ENCODE measurements around the gene SCFD2. TPM values are rescaled to one million over a fixed set of nuclear protein-coding genes. Genes with fewer than 3 reads are reported as not detected.
"Not testable (repeated sequence)": the region's sequence is repeated elsewhere in the genome, so short reads cannot be mapped to it uniquely, and the experiment has no call there.

Gene SCFD2
- total RNA-seq (10 to 100 TPM; 10.7 to 16.6 (median 12.2) TPM), polyA plus RNA-seq (1 to 10 TPM; 3.7 to 7.3 (median 4.8) TPM)

- DNase-seq: peak; percentile 98
- Histone ChIP-seq H3K4me3 (peak within 1 kb of the TSS; percentile 59 to 94 (median 84)), H3K27ac (peak within 1 kb of the TSS; percentile 58 to 74 (median 62)), H3K36me3 (no peaks in the 10 kb centered on the region), H3K4me1 (peaks cover 0 to 37% (median 22%) of the 10 kb centered on the region in 4 donors), H3K27me3 (peaks cover 0 to 13% (median 3%) of the 10 kb centered on the region in 3 donors), H3K9me3 (no peaks in the 10 kb centered on the region)
- intact Hi-C loops (cut with DNase I): loop anchor here (1.0 to 10.0 kb wide), 2 partner anchors 12 to 699 kb away; partner anchors contain the start of genes CHIC2 and FIP1L1
- 0% methylated on average over 51 of the region's 51 CpGs for WGBS, 2 donors
- TF ChIP-seq POLR2AphosphoS5 (IDR thresholded peaks at IDR 0.05) (peak in 3 of 4 donors; percentile 52 to 81 (median 58)), POLR2A (IDR thresholded peaks at IDR 0.05) (no peak)
Measured at GRCh38 chr4:53365486-53366300, at the start of gene SCFD2. SCFD2 (minus strand) TSS chr4:53366061.

GRCh38 chr4:53409479-53409878 lies 43.6 kb upstream of the SCFD2 start:
- 95% methylated on average over 11 of the region's 11 CpGs for WGBS, 2 donors
- H3K36me3 ChIP-seq; H3K27me3 ChIP-seq; DNase-seq; H3K9me3 ChIP-seq; H3K4me3 ChIP-seq; intact Hi-C loops (cut with DNase I); H3K27ac ChIP-seq; H3K4me1 ChIP-seq: not testable (repeated sequence)

DNA sequence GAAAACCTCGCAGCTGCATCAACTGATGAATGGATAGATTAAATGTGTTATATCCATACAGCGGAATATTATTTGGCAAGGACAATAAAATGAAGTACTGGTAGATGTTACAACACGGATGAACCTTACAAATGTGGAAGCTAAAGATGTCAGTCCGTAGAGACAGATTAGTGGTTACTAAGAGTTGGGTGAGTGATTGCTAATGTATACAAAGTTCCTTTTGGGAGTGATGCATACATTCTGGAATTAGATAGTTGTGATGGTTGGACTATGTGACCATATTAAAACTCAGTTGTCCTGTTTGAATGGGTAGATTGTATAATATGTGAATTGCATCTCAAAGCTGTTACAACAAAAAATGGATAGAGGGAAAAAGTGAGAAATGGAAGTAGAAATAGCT lies 14.4 kb upstream of the SCFD2 start:
- Histone ChIP-seq H3K27ac (no peak overlapping the region), H3K4me1 (peaks cover 0 to 26% (median 16%) of the 10 kb centered on the region in 4 donors), H3K36me3 (peaks cover 0 to 33% (median 4%) of the 10 kb centered on the region in 4 donors), H3K27me3 (no peaks in the 10 kb centered on the region), H3K4me3 (no peak overlapping the region), H3K9me3 (no peaks in the 10 kb centered on the region)
- intact Hi-C loops (cut with DNase I): no loop called here
- WGBS, 2 donors: 91 to 94% methylated on average over 4 of the region's 4 CpGs
- DNase-seq: no peak
- TF ChIP-seq POLR2A (IDR thresholded peaks at IDR 0.05): no peak
- no peak for TF ChIP-seq EP300 (IDR thresholded peaks at IDR 0.05)
- TF ChIP-seq, protein P1, sequence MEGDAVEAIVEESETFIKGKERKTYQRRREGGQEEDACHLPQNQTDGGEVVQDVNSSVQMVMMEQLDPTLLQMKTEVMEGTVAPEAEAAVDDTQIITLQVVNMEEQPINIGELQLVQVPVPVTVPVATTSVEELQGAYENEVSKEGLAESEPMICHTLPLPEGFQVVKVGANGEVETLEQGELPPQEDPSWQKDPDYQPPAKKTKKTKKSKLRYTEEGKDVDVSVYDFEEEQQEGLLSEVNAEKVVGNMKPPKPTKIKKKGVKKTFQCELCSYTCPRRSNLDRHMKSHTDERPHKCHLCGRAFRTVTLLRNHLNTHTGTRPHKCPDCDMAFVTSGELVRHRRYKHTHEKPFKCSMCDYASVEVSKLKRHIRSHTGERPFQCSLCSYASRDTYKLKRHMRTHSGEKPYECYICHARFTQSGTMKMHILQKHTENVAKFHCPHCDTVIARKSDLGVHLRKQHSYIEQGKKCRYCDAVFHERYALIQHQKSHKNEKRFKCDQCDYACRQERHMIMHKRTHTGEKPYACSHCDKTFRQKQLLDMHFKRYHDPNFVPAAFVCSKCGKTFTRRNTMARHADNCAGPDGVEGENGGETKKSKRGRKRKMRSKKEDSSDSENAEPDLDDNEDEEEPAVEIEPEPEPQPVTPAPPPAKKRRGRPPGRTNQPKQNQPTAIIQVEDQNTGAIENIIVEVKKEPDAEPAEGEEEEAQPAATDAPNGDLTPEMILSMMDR (IDR thresholded peaks at IDR 0.05): no peak

GRCh38 chr4:53378171-53378482 lies 12.3 kb upstream of the SCFD2 start:
- peak overlapping the region; percentile 84 to 90 (median 88) for H3K27ac ChIP-seq
- DNase-seq: no peak
- no peaks in the 10 kb centered on the region for H3K9me3 ChIP-seq
- H3K4me1 ChIP-seq: peaks cover 0 to 26% (median 16%) of the 10 kb centered on the region in 4 donors
- peaks cover 0 to 12% (median 0%) of the 10 kb centered on the region in 4 donors for H3K36me3 ChIP-seq
- no peak for TF ChIP-seq POLR2A (IDR thresholded peaks at IDR 0.05)
- no peak for TF ChIP-seq POLR2AphosphoS5 (IDR thresholded peaks at IDR 0.05)
- TF ChIP-seq EP300 (IDR thresholded peaks at IDR 0.05): no peak
- TF ChIP-seq, protein P1 (IDR thresholded peaks at IDR 0.05): no peak
- H3K27me3 ChIP-seq: no peaks in the 10 kb centered on the region
- peak overlapping the region; percentile 81 to 94 (median 88) for H3K4me3 ChIP-seq
- intact Hi-C loops (cut with DNase I): loop anchor here (5.0 kb wide), 3 partner anchors 839 to 1536 kb away; partner anchors contain the start of gene DCUN1D4
- 0% methylated on average over 10 of the region's 10 CpGs for WGBS, 2 donors

- no peaks in the 10 kb centered on the region for H3K9me3 ChIP-seq
- peak within 1 kb of the TSS; percentile 81 to 94 (median 88) for H3K4me3 ChIP-seq
- peak within 1 kb of the TSS; percentile 84 to 90 (median 88) for H3K27ac ChIP-seq
- 0 to 1% methylated on average over 85 of the region's 85 CpGs for WGBS, 2 donors
- H3K27me3 ChIP-seq: no peaks in the 10 kb centered on the region
- peaks cover 0 to 26% (median 16%) of the 10 kb centered on the region in 4 donors for H3K4me1 ChIP-seq
- DNase-seq: peak; percentile 97
- peaks cover 0 to 8% (median 0%) of the 10 kb centered on the region in 4 donors for H3K36me3 ChIP-seq
- intact Hi-C loops (cut with DNase I): loop anchor here (1.0 to 5.0 kb wide), 4 partner anchors 11 to 1535 kb away; partner anchors contain the start of genes DCUN1D4 and SCFD2
- TF ChIP-seq, protein P1 (IDR thresholded peaks at IDR 0.05): no peak
- TF ChIP-seq POLR2AphosphoS5 (IDR thresholded peaks at IDR 0.05): peak; percentile 84 to 96 (median 94)
- TF ChIP-seq POLR2A (IDR thresholded peaks at IDR 0.05): peak; percentile 68 to 79
Measured at GRCh38 chr4:53377319-53378170, 11.7 kb upstream of the SCFD2 start, which contains the start of gene FIP1L1. FIP1L1 (plus strand) TSS chr4:53377641; CDS start chr4:53377839, 198 bp downstream.

All from sigmoid colon (tissue), 7 donors.